Measurements from ENCODE around the gene ARHGAP28.

Gene ARHGAP28

GRCh38 chr18:6729247-6730091 is at the start of gene ARHGAP28:
TSS of gene ARHGAP28 (plus strand) at chr18:6729716. CDS start at chr18:6729822, 106 bp downstream.
- DNase-seq (ENCODE audit: insufficient read length, low spot score), result peak; percentile 68
- peak; percentile 84 for FAIRE-seq
- TF ChIP-seq POLR2A (IDR thresholded peaks at IDR 0.05; ENCODE audit: low read depth, low read length), result peak; percentile 62

- FAIRE-seq (no peak), DNase-seq (ENCODE audit: insufficient read length, low spot score) (no peak)
- no peak for TF ChIP-seq POLR2A (IDR thresholded peaks at IDR 0.05; ENCODE audit: low read depth, low read length)
These were observed 48.1 kb upstream of the ARHGAP28 start for GRCh38 chr18:6681331-6681875.

GRCh38 chr18:6682437-6683111 is 46.9 kb upstream of the ARHGAP28 start:
- TF ChIP-seq POLR2A (IDR thresholded peaks at IDR 0.05; ENCODE audit: low read depth, low read length), result no peak
- no peak for FAIRE-seq
- no peak for DNase-seq (ENCODE audit: insufficient read length, low spot score)

- TF ChIP-seq POLR2A (IDR thresholded peaks at IDR 0.05; ENCODE audit: low read depth, low read length), result no peak
- FAIRE-seq (no peak), DNase-seq (ENCODE audit: insufficient read length, low spot score) (no peak)
These were observed 46.2 kb upstream of the ARHGAP28 start for GRCh38 chr18:6683112-6683876.

- FAIRE-seq (no peak), DNase-seq (ENCODE audit: insufficient read length, low spot score) (no peak)
- TF ChIP-seq POLR2A (IDR thresholded peaks at IDR 0.05; ENCODE audit: low read depth, low read length), result no peak
These were observed 41.8 kb upstream of the ARHGAP28 start for GRCh38 chr18:6687676-6688075.

- no peak for DNase-seq (ENCODE audit: insufficient read length, low spot score)
- TF ChIP-seq POLR2A (IDR thresholded peaks at IDR 0.05; ENCODE audit: low read depth, low read length), result no peak
- FAIRE-seq, result no peak
These were observed 20.6 kb upstream of the ARHGAP28 start for GRCh38 chr18:6708890-6709289.

- TF ChIP-seq POLR2A (IDR thresholded peaks at IDR 0.05; ENCODE audit: low read depth, low read length), result no peak
- FAIRE-seq (no peak), DNase-seq (ENCODE audit: insufficient read length, low spot score) (no peak)
These were observed 18.0 kb upstream of the ARHGAP28 start for GRCh38 chr18:6711467-6711866.

GRCh38 chr18:6712401-6712800 is 17.1 kb upstream of the ARHGAP28 start:
- no peak for TF ChIP-seq POLR2A (IDR thresholded peaks at IDR 0.05; ENCODE audit: low read depth, low read length)
- no peak for FAIRE-seq
- no peak for DNase-seq (ENCODE audit: insufficient read length, low spot score)

GRCh38 chr18:6714010-6714409 is 15.5 kb upstream of the ARHGAP28 start:
- DNase-seq (ENCODE audit: insufficient read length, low spot score), result no peak
- no peak for FAIRE-seq
- TF ChIP-seq POLR2A (IDR thresholded peaks at IDR 0.05; ENCODE audit: low read depth, low read length), result no peak

- no peak for TF ChIP-seq POLR2A (IDR thresholded peaks at IDR 0.05; ENCODE audit: low read depth, low read length)
- no peak for FAIRE-seq
- DNase-seq (ENCODE audit: insufficient read length, low spot score), result no peak
These were observed 11.2 kb upstream of the ARHGAP28 start for GRCh38 chr18:6718267-6718666.

DNA sequence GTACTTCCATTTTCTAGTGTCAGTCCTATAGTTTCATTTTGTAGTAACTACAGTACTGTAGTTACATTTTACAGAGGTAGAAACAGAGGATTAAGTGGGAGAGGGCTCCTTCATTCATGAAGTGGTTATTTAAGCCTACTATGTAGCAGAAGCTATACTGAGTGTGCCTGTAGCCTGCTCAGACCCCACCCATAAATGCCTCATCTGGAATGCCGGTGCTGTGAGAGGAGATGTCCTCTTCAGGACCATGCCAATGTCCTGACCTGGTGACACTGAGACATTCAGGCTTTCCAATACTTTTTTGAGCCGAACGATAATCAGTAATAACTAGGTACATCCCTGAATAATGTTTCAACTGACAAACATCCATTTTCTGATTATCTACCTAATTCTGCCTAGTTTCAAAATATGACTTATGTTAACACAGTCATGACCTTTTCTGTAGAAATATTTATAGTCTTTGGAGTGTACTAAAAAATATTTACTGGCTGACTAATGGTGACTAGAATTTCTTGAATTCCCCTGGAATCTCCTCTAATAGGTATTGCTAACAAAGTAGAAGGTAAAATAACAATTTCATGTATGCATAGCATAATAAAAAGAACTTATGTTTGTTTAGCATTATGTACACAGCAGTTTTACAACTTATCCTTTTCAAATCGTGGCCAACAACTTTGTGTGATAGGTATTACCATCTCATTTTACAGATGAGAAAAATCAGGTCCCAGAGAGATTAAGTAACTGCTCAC is 10.2 kb upstream of the ARHGAP28 start:
- no peak for TF ChIP-seq POLR2A (IDR thresholded peaks at IDR 0.05; ENCODE audit: low read depth, low read length)

GRCh38 chr18:6719910-6720683 is 9.4 kb upstream of the ARHGAP28 start:
- FAIRE-seq, result no peak
- no peak for DNase-seq (ENCODE audit: insufficient read length, low spot score)
- no peak for TF ChIP-seq POLR2A (IDR thresholded peaks at IDR 0.05; ENCODE audit: low read depth, low read length)

More for the DNA sequence above, 10.2 kb upstream of the ARHGAP28 start:
- FAIRE-seq, result peak; percentile 11
- no peak for DNase-seq (ENCODE audit: insufficient read length, low spot score)
